Vagina (tissue), 2 donors: ENCODE data around the gene BCR.

ENCODE experiments used
- CTCF ChIP-seq, 3 experiments: fragments of 450-650 bp in 2 of 3; fragments of 200-600 bp in 1 of 3; sonication (generic) in 1 of 3; IDR thresholded peaks; one replicate each; pipeline ENCODE4 v1.5.1; 2017 to 2019; ENCODE audit warnings: antibody characterized with exemption in 3 of 3, mild to moderate bottlenecking in 2 of 3, moderate library complexity in 2 of 3
- POLR2A ChIP-seq, 2 donors: fragments of 450-650 bp; IDR thresholded peaks; one replicate each; pipeline ENCODE4 v1.6.1; 2017; ENCODE audit warnings: antibody characterized with exemption in 2 of 2, mild to moderate bottlenecking in 2 of 2, moderate library complexity in 2 of 2
- POLR2AphosphoS5 ChIP-seq, 2 donors: sonication (generic); formaldehyde crosslinking; IDR thresholded peaks; one replicate each; pipeline ENCODE4 v1.9.0; 2017; ENCODE audit warnings: antibody characterized with exemption in 2 of 2, mild to moderate bottlenecking in 2 of 2, low read depth in 1 of 2; ENCODE audit not compliant: insufficient read depth in 1 of 2

DNA sequence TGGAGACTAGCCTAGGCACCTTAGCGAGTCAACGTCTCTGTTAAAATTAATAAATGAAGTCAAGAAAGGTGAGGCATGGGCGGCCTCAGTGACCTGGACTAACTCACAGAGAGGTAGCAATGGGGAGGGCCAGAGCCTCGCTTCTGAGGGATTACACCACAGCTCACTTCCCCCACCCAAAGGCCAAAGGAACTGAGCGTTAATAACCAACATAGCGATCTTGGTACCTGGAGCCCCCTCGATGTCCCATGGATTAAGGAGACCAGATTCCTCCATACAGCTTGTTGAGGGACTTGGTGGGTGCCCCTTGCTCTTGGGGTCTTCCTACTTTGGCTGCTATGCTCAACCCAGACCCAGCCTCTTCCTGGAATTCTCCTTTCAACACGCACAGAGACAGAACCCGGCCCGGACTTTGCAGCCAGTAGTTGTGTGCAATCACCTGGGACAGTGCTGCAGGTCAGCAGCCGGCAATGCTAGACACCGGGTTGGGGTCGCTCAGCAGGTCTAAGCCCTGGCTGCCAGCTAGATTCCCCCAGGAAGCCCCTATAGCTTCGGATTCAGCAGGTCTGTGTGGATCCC lies 70.6 kb downstream of the BCR start:
- TF ChIP-seq CTCF (IDR thresholded peaks at IDR 0.05) (no peak), POLR2AphosphoS5 (IDR thresholded peaks at IDR 0.05; ENCODE audit: insufficient read depth in 1 of 2, low read depth in 1 of 2) (no peak), POLR2A (IDR thresholded peaks at IDR 0.05) (no peak)
